Activated naive CD4-positive, alpha-beta T cell treated with anti-CD3 and anti-CD28 coated beads, Interleukin-2, amount 50 U/mL, for 24 hours (primary cell): ENCODE measurements around the gene CFAP100.

Experiments
- H3K27ac Mint-ChIP-seq: one replicate; pipeline ENCODE4 v1.8.0; 2021; ENCODE audit warnings: mild to moderate bottlenecking, mixed read lengths
- H3K27me3 Mint-ChIP-seq: one replicate; pipeline ENCODE4 v1.8.0; 2021; ENCODE audit warnings: mixed read lengths
- H3K36me3 Mint-ChIP-seq: one replicate; pipeline ENCODE4 v1.8.0; 2021; ENCODE audit warnings: mixed read lengths
- H3K4me1 Mint-ChIP-seq: one replicate; pipeline ENCODE4 v1.8.0; 2021; ENCODE audit warnings: mixed read lengths
- H3K4me3 Mint-ChIP-seq: one replicate; pipeline ENCODE4 v1.8.0; 2021; ENCODE audit warnings: mild to moderate bottlenecking, mixed read lengths
- H3K9me3 Mint-ChIP-seq: one replicate; pipeline ENCODE4 v1.8.0; 2021; ENCODE audit warnings: mixed read lengths

CFAP100 gene

DNA sequence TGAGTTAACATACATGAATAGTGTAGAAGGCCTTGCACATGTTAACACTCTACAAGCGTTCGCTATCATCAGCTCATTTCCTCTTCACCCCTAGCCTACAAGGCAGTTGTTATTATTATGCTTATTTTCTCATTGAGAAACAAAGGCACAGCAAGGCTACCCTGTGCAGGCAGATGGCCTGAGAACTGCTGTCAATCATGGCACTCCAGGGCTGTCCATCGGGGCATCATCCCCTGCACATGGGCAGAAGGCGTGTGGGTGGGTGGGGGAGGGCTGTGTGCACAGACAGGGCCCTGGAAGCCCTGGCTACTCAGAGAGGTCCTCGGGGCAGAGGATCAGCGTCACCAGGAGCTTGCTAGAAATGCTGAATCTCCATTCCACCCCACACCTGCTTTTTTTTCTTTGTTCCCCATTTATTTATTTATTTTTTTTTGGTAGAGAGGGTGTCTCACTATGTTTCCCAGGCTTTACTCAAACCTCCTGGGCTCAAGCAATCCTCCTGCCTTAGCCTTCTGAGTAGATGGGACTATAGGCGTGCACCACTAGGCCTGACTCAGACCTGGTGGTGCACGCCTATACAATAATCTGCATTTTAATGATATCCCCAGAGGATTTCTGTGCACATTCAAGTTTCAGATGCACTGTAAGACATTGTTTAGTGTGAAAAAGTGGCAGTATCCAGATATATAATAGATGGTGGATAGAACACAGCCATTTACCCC, 90.6 kb downstream of the CFAP100 start:
- H3K4me1 Mint-ChIP-seq, result peaks cover 11% of the 10 kb centered on the region
- H3K27ac Mint-ChIP-seq, result no peak overlapping the region
- H3K4me3 Mint-ChIP-seq, result no peak overlapping the region
- H3K9me3 Mint-ChIP-seq, result no peaks in the 10 kb centered on the region
- H3K36me3 Mint-ChIP-seq, result no peaks in the 10 kb centered on the region
- H3K27me3 Mint-ChIP-seq, result no peaks in the 10 kb centered on the region

DNA sequence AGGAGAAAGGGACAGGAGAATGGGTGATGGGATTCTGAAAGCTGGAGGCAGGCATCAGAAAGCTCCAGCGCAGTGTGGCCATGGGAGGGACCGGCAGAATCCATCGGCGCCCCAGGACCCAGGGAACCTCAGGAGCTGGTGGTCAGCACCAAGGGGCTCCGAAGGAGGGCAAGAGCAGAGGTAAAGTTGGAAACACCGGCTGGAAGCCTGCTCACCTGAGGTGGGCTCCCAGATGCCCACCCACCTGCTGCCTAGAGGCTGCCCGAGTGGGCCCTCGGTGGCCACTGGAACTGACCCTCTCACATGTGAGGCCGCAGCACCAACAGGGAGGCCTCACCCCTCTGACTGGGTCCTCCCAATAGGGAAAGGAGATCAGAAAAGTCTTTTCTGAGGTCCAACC, 91.2 kb downstream of the CFAP100 start:
- peaks cover 11% of the 10 kb centered on the region for H3K4me1 Mint-ChIP-seq
- H3K4me3 Mint-ChIP-seq, result no peak overlapping the region
- no peaks in the 10 kb centered on the region for H3K36me3 Mint-ChIP-seq
- H3K27ac Mint-ChIP-seq, result no peak overlapping the region
- H3K9me3 Mint-ChIP-seq, result no peaks in the 10 kb centered on the region
- no peaks in the 10 kb centered on the region for H3K27me3 Mint-ChIP-seq
